Measurements from ENCODE around the gene CPB1. TPM values are rescaled to one million over a fixed set of nuclear protein-coding genes. Genes with fewer than 3 reads are reported as not detected.

CPB1 gene
- total RNA-seq, 4 donors from 2014 or later: 0.77 TPM; not detected in 3

- ATAC-seq: no peak
- Histone ChIP-seq H3K4me1 (no peaks in the 10 kb centered on the region), H3K9me3 (no peaks in the 10 kb centered on the region), H3K27me3 (no peaks in the 10 kb centered on the region), H3K36me3 (no peaks in the 10 kb centered on the region), H3K27ac (no peak overlapping the region), H3K4me3 (no peak overlapping the region)
- WGBS, 2 donors (ENCODE audit: low coverage in 1 of 2): 72 to 82% methylated on average over 4 of the region's 4 CpGs
- TF ChIP-seq POLR2A (IDR thresholded peaks at IDR 0.05): no peak
- no peak for TF ChIP-seq POLR2AphosphoS5 (IDR thresholded peaks at IDR 0.05)
- no peak for TF ChIP-seq EP300 (IDR thresholded peaks at IDR 0.05)
- no peak for TF ChIP-seq CTCF (IDR thresholded peaks at IDR 0.05)
Measured at GRCh38 chr3:148828136-148828690, 602 bp downstream of the CPB1 start.

GRCh38 chr3:148829926-148830325, 2.3 kb downstream of the CPB1 start:
- no peak overlapping the region for H3K4me3 ChIP-seq
- no peaks in the 10 kb centered on the region for H3K9me3 ChIP-seq
- no peak for ATAC-seq
- no peaks in the 10 kb centered on the region for H3K27me3 ChIP-seq
- H3K27ac ChIP-seq: no peak overlapping the region
- WGBS, 2 donors (ENCODE audit: low coverage in 1 of 2): 91% methylated on average over 3 of the region's 3 CpGs; no CpG with 5 or more reads in 1 of the 2 donors
- TF ChIP-seq POLR2A (IDR thresholded peaks at IDR 0.05) (no peak), POLR2AphosphoS5 (IDR thresholded peaks at IDR 0.05) (no peak), EP300 (IDR thresholded peaks at IDR 0.05) (no peak), CTCF (IDR thresholded peaks at IDR 0.05) (no peak)
- H3K36me3 ChIP-seq: no peaks in the 10 kb centered on the region
- no peaks in the 10 kb centered on the region for H3K4me1 ChIP-seq

- H3K36me3 ChIP-seq: no peaks in the 10 kb centered on the region
- no peak overlapping the region for H3K4me3 ChIP-seq
- no peak for TF ChIP-seq POLR2A (IDR thresholded peaks at IDR 0.05)
- no peak for TF ChIP-seq CTCF (IDR thresholded peaks at IDR 0.05)
- TF ChIP-seq EP300 (IDR thresholded peaks at IDR 0.05): no peak
- TF ChIP-seq POLR2AphosphoS5 (IDR thresholded peaks at IDR 0.05): no peak
- no peaks in the 10 kb centered on the region for H3K4me1 ChIP-seq
- ATAC-seq: no peak
- H3K27ac ChIP-seq: no peak overlapping the region
- 89 to 100% methylated on average over 1 to 3 of the region's 3 CpGs for WGBS, 2 donors (ENCODE audit: low coverage in 1 of 2)
- H3K9me3 ChIP-seq: no peaks in the 10 kb centered on the region
- H3K27me3 ChIP-seq: no peaks in the 10 kb centered on the region
Measured at GRCh38 chr3:148833223-148833622, 5.6 kb downstream of the CPB1 start.

- TF ChIP-seq EP300 (IDR thresholded peaks at IDR 0.05): no peak
- TF ChIP-seq CTCF (IDR thresholded peaks at IDR 0.05): no peak
- no peaks in the 10 kb centered on the region for H3K9me3 ChIP-seq
- no peak overlapping the region for H3K27ac ChIP-seq
- no peaks in the 10 kb centered on the region for H3K4me1 ChIP-seq
- no peak for ATAC-seq
- no peaks in the 10 kb centered on the region for H3K36me3 ChIP-seq
- no peaks in the 10 kb centered on the region for H3K27me3 ChIP-seq
- H3K4me3 ChIP-seq: no peak overlapping the region
Measured at GRCh38 chr3:148839805-148840204, 12.2 kb downstream of the CPB1 start.

- Histone ChIP-seq H3K36me3 (no peaks in the 10 kb centered on the region), H3K27ac (no peak overlapping the region), H3K4me1 (no peaks in the 10 kb centered on the region), H3K4me3 (no peak overlapping the region), H3K9me3 (no peaks in the 10 kb centered on the region), H3K27me3 (no peaks in the 10 kb centered on the region)
- no peak for TF ChIP-seq EP300 (IDR thresholded peaks at IDR 0.05)
- TF ChIP-seq POLR2AphosphoS5 (IDR thresholded peaks at IDR 0.05): no peak
- TF ChIP-seq POLR2A (IDR thresholded peaks at IDR 0.05): no peak
- TF ChIP-seq CTCF (IDR thresholded peaks at IDR 0.05): no peak
- 81 to 90% methylated on average over 3 to 4 of the region's 4 CpGs for WGBS, 2 donors (ENCODE audit: low coverage in 1 of 2)
- ATAC-seq: no peak
Measured at GRCh38 chr3:148840451-148840850, 12.8 kb downstream of the CPB1 start.
